GM12873 (cell line): ENCODE results near the gene PCSK4.
A peak's percentile ranks its signal among the peaks of the same experiment; 100 is the strongest.

Source experiments
- TF ChIP-seq, protein P1 (sequence below): IDR thresholded peaks from 2 replicates; pipeline ENCODE4 v1.5.1; 2012; ENCODE audit warnings: low read depth, mild to moderate bottlenecking, moderate library complexity, low read length, control low read depth; ENCODE audit not compliant: insufficient read depth; ENCODE audit errors: missing control alignments

PCSK4 gene

DNA sequence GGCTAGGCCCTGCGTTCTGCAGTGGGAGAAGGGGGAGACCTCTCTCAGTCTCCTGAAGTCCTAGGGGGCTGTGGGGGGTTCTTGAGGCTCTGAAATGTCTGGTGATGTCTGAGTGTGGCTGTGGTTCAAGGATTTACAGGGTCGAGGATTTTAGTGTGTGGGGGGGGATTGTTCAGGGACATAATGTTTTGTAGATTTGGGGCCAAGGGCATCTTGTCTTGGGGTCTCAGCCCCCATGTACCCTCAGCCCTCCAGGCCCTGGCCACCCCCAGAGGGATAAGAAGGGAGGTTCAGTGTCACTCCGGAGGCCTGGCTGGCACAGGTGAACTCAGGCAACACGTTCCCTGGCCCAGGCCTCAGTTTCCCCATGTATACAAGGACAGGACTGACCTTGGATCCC, 42.6 kb downstream of the PCSK4 start:
- TF ChIP-seq, protein P1, sequence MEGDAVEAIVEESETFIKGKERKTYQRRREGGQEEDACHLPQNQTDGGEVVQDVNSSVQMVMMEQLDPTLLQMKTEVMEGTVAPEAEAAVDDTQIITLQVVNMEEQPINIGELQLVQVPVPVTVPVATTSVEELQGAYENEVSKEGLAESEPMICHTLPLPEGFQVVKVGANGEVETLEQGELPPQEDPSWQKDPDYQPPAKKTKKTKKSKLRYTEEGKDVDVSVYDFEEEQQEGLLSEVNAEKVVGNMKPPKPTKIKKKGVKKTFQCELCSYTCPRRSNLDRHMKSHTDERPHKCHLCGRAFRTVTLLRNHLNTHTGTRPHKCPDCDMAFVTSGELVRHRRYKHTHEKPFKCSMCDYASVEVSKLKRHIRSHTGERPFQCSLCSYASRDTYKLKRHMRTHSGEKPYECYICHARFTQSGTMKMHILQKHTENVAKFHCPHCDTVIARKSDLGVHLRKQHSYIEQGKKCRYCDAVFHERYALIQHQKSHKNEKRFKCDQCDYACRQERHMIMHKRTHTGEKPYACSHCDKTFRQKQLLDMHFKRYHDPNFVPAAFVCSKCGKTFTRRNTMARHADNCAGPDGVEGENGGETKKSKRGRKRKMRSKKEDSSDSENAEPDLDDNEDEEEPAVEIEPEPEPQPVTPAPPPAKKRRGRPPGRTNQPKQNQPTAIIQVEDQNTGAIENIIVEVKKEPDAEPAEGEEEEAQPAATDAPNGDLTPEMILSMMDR, result no peak

- TF ChIP-seq, protein P1, result no peak
These were observed 43.3 kb downstream of the PCSK4 start for GRCh38 chr19:1446713-1447481.

GRCh38 chr19:1445932-1446712, 44.0 kb downstream of the PCSK4 start:
- TF ChIP-seq, protein P1, result no peak

- TF ChIP-seq, protein P1, result peak; percentile 91
These were observed 44.8 kb downstream of the PCSK4 start for GRCh38 chr19:1445185-1445931.

GRCh38 chr19:1441677-1442438, 48.3 kb downstream of the PCSK4 start:
- TF ChIP-seq, protein P1, result no peak

- TF ChIP-seq, protein P1, result no peak
These were observed 49.1 kb downstream of the PCSK4 start for GRCh38 chr19:1441022-1441426.
